ENCODE measurements around the gene DPP10.

DPP10 gene

DNA sequence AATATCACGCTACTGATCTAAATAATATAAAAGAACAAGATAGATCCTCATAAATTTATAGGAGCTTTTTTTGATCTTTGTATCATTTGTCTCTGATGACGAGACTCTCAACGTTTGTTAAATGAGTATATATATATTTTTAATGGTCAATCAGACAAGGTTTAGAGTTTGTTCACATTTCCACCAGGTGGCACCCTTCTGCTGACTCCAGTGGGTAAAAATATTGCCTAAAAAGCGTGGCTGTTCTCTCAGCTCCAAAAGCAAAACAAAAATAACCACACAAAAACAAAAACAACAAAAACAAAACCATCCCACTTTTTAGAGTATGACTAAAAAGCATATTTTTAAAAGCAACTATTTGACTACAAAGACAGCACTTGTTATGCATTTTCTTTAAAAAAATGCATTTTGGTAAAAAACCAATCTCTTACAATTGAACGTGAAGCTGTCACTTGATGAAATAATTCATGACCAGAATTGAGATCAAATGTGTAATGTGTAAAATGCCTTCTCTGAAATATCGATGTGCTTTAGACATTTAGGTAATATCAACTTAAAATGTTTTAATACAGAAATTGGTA is 723.2 kb downstream of the DPP10 start:
- no peak for DNase-seq

DNA sequence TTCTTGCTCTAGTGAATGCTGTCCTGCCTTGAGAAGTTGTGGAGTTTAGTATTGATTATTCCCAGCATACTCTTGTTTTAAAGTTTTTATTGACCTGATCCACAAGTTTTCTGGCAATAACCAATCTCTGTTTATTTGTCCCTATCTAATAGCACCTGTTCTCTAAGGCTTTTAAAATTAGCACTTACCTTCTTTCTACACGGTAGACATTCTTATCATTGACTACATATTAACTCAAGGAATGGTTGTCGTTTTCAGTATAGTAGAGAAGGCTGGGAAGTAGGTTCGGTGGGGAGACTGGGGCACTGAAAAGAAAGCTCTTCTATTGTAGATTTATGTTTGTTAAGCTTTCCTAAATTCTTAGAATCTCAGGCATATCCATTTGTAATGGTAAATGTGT is 726.0 kb downstream of the DPP10 start:
- no peak for DNase-seq

DNA sequence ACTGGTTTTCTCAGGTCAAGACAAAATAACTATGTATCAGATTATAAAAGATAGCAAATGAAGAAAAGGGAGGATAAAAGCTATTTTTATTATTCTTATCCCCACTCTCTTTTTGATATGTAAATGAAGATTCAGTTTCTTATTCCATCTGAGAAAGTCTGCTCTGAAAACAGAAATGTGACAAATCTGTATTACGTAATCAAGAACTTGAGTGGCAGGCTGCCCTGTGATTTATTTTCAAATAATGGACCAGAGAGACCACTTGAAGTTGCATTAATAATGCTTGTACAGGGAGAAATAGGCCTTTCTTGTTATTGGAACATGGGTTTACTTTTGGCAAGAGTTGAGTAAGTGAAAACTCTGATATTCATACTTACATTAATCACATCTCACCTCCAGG is 727.4 kb downstream of the DPP10 start:
- DNase-seq, result no peak

DNA sequence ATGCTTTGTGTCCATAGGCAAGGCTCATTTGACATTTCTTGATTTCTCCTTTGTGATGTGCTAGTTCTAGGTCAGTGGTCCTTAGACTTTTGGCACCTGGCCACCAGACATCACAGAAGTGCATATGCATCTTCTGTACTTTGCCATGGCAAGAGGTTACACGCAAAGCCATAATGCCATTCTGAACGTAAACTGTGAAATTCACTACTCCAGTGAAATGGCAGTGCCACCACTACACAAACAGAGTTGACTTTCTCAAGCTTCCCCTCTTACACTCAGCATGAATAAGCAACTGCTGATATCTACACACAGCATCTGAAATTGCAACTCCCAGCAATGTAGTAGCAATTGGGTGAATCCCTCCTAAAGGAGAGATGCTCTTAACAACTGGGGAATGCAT is 729.3 kb downstream of the DPP10 start:
- DNase-seq, result no peak

DNA sequence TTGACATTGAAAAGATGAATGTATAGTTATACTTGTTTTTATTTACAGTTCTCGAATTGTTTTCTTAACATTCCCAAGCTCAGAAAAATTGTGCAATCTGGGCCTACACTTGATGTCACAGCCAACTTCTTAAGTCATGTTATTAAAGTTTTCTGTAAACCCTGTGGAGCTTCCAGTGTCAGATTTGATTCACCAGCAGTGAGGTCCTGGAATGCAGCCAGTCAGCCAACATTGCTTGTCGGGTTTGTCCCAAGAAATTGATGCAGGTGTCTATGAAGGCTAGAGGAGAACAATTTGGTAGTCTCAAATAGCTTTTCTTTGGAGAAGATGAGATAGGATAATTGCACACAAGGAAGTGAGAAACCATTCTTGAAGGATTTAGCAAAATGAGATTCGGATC is 732.2 kb downstream of the DPP10 start:
- DNase-seq, result no peak

DNA sequence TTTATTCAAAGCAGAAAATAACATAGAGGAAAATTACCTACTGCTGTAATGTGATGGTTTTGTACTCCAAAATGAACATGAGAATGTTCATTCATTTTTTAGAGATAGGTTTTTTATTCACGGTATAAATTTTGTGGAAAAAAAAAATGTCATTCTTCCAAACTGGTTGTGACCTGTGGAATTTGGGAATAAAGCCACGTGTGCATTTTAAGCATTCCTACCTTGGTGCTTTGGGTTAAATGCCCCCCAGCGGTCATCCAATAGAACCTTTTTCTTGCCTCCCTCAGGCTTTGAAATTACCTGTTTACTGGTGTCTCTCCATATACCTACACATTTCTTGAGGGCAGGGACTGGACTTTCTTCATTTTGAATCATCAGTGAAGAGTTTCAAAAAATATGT is 740.7 kb downstream of the DPP10 start:
- DNase-seq, result no peak

DNA sequence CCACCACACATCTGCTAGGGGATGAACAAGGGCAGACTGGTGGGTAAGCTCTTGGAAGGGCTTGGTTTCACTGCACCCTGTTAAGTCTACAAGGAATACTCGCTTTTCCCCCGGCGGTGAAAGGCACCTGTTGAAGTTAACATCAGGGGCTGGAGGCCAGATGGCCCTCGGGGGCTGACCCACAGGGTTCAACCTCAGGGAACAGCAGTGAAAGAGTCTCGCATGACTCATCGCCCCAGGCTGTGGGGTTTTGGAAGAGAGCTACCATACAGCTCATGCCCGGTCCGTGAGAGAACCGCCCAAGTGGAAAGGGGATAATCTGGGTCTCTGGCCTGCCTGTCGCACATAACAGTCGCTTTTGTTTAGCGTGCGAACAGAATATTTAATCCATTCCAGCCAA is 748.0 kb downstream of the DPP10 start:
- no peak for DNase-seq

DNA sequence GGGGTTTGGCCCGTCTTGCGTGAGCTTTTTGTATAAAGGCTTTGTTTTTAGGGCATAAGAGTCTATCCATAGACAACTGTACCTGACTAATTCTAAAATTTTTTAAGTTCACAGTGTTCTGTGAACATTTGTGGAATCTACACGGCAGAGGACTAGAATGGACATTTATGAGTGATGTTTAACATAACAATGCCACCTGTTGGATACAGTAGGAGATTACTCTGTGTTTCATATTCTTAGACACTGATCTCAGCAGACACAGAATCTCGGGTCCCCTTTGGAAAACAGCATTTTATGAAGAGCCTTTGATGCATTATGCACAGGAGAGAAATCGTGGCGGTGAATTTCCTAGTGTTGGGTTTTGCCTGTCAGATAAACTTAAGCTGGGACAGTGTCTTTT is 752.2 kb downstream of the DPP10 start:
- DNase-seq, result no peak

DNA sequence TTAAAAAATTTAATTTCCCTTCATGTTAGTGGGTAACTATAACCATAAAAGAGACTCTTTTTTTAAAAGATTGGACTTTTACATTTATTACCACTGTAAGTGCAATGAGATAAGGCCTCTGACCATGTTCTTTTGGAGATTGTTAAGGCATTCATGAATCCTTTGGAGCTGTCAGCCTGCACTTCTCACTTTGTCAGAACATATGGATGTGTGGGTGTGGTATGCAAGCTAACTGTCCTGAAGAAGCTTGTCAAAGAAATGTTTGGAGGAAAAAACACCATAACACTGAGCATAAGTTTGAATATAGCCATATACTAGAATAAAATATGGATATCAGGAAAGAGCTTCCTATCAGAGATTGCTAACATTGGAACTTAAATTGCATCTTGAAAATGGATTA is 754.1 kb downstream of the DPP10 start:
- no peak for DNase-seq

DNA sequence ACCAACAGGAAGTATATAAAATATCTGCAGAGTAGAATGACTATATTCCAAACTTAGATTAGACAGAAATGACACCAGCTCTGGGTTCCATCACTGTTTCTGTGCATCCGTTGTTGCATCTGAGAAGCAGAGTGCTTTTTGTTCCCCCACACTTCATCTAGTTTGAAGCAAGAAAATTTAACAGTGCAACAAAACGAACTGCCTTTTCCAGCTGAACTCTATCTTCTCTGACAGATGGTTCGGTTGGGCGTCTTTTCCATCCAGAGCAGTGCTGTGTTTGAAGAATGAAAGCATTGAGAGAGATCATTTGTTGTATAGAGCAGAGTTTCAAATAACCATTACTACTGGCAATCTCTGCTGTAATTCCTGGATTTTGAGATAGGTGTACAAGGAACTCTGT is 757.5 kb downstream of the DPP10 start:
- DNase-seq, result no peak

DNA sequence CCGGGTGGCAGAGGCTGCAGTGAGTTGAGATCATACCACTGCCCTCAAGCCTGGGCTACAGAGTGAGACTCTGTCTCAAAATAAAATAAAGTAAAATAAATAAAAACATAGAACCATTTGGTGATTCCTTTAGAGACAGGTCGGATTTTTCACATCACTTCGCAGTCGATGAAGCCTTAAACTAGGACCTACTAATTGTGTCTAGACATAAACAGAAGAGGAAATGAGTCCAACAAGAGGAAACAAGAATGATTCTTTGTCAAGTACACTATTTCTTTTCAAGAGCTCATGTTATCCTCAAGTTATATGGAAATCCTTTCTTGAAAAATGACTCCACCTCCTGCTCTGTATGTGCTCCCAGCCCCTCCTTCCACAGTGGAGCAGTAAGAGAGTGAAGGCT is 758.9 kb downstream of the DPP10 start:
- DNase-seq, result no peak

DNA sequence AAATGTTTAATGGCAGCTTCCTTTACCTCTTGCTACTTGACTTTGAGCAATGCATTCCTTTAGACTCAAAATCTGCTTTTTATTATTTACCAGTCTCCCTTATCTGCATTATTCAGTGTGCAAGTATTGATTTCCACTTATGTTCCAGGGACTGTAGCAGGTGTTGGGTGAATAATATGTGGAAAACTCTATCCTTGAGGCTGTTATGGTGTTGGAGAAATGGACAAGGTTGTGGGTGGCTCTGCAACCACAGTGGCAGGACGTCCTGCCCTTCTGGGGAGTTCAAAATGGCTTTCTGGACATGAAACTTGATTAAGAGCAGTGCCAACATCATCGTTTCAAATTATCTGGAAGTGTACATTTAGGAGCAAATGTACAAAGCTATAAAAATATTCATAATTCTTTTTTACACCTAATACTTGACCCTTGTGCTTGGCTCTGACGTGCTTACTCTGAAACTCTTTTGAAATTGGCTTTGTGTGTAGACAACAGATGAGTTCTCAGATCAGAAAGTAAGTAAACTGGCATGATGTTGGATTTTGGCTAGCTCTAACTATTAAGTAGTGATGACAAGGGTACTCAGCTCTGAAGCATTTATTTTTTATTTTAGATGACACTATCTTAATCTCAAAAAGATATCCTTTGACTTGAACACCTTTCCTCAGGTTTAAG is 766.2 kb downstream of the DPP10 start:
- no peak for DNase-seq

DNA sequence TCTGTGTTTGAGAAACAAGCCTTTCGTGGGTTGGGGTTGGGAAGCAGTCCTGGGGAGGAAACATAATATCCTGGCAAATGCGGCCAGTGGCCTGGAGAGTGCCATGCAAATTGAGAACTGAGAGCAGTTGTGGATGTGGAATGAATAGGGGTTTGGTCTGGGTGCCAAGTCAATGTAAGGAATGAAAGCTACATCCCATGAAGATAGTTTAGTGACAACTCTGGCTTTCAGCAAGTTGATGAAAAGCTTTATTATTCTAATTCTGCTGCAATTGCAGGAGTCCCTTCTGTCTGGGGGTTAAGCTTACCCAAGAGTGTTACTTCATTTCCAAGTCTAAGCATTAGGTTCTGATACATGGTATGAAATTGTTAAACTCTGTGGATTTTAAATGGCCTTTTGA is 771.6 kb downstream of the DPP10 start:
- DNase-seq, result no peak

DNA sequence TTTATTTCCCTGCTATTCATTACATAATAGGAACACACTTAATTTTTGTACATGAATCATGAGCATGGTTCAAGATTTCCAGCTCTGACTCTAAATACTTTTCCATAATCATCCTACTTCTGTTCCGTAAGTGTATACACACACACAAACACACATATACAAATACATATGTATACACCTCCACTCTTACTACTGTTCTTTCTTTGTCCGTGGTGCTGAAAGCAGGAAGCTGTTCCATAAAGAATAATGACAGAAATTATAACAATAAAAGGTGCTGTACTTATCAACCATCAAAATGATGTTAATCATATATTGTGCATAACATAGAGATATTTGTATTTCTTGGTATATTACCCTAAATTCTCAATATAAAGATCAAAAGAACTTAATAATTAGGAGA is 776.9 kb downstream of the DPP10 start:
- DNase-seq, result no peak

DNA sequence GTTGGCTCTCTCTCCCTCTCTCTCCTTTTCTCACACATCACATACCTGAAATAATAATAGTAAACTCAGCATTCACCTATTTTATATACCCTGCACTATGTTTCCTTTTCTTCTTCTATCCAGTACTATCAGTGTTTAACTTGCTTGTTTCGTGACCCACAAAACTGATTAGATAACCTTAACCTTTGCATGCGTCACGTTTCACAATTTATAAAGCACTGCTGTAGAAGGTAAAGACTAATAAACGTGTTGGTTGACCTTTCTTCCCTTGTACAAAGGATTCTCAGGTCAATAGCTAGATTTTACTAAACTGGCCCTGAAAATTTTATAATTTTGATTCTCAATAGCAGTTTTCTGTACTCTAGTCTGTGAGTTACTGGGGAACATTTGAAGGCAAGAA is 791.7 kb downstream of the DPP10 start:
- no peak for DNase-seq

DNA sequence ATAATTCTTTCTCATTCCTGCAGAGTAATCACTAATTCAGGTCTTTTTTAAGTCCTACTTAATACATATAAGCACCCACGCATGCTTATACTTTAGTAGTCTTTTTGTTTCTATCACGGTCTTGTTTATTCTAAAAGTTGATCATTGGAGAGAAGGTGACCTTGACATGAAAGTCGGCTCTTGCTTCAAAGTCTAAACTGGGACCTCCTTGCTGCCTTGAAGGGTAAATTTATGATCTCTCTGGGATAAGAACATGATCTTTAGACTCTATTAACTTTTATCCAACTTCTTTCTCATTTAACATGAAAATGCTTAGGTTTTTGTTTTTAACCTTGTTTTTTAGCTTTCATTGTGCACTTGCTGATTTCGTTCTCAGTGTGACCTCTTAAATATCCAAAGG is 792.3 kb downstream of the DPP10 start:
- no peak for DNase-seq

DNA sequence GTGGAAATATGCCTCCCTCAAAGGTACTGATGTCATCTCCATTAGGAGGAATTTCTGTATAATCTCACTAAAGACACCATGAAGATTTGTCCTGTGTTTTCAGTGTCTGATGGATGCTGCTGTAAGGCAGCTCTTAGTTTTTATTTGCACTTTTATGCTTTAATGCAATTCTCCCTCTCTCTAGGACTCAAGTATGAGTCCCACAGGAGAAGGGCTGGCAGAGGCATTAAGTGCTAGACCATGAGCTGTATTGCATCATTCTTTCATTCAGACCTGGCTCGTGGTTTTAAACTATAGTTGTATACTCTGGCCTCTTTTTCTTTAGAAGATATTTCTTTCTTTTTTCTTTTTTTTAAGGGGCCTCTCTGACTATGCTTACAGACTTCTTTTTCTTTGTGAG is 805.6 kb downstream of the DPP10 start:
- no peak for DNase-seq

DNA sequence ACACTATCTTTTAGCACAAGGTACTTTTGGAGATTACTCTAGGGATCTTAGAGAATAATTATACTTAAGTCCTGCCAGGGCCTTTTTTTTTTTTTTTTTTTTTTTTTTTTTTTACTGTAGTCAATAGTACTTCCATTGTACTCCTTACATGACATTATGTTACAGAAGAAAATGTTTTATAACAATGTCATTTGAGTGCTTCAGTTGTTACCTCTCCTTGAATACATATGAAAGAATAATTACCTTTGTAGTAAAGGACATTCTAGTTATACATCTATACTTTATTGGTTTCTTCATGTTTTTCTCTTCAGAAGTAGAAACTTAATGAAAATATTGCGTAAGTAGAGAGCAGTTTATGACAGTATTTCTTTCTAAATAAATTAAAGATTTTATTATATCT is 834.9 kb downstream of the DPP10 start:
- no peak for DNase-seq

DNA sequence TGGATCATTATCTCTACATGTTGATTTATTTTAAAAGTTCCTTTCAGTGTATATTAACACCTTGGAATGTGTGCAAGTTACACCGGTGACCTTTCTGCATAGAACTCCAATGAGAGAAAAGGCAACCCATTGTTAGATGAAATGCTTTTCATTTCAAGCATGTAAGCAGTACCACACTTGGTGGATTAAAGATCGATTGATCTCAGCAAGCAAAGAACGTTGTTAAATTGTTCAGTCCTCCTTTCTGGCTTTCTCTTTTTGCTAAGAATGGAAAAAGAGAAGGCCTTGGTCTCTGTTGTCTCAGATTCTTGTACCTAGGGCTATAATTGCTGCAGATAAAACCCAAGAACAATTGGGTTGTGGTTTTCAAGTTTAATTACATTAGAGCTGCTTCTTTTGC is 843.0 kb downstream of the DPP10 start:
- no peak for DNase-seq

DNA sequence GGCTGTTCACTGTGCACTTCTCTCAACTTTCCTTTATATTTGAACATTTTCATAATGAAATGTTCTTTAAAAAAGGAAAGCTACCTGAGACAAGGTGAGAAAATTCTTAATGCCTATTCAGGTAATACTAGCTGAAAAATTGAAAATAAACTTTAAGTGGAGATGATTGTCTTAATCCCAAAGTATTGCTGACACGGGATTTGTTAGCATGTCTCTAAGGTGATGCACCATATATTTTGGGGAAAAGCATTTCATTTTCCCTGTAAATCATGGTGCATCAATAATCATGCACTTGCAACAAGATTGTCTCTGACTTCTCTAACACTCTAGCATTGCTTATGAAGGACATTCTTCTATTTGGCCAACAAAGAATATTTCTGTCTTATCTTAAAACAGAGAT is 848.0 kb downstream of the DPP10 start:
- DNase-seq, result no peak

DNA sequence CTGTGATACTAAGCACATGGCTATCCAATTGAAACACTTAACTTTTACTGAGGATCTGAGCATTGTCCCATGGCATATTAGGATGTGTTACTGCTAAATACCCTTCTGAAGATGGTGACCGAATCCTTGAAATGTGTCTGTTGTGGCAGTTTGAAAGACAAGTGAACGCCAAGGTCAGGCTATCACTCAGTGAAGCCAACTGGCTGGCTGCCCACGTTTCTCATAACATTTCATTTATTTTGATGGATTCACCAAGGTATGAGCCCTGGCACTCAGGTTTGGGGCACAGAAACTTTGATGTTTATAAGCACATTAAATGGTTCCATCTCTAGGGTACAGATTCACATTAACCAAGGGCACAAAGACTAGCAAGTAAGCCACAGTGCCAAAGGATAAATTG is 850.3 kb downstream of the DPP10 start:
- no peak for DNase-seq

DNA sequence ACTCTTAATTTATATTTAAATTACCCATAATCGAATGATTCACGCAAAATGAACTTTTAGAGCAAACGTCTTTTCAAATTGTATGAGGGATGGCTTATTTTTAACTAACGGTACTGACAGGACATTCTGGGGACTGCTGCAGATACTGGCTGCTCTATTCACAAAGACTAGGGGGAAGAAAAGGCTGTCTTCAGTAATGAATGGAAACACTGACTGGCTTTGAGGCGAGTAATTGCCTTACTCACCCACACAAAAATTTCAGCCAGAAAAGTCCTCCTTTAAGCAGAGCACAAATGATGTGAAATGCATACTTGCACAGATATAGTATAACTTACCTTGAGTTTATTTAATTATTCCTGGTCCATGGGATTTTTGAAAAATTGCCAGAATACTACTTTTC is 852.6 kb downstream of the DPP10 start:
- no peak for DNase-seq

DNA sequence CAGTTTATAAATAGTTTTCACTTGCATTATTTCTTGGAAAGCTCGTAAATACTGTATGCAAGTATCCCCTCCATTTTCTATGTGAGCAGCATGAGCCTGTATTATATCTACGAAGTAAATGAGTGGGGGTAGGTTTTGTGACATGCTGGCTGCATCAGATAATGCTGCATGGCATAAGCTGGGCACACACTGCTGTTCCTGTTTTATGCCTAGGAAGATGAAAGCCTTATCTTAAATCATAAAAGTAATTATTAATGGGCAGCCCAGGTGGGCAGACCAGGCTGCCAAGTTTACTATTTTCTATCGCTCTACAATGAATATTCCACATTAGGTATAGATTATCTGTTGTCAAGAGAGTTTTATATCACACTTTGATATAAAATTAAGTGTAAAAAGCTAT is 854.6 kb downstream of the DPP10 start:
- no peak for DNase-seq

DNA sequence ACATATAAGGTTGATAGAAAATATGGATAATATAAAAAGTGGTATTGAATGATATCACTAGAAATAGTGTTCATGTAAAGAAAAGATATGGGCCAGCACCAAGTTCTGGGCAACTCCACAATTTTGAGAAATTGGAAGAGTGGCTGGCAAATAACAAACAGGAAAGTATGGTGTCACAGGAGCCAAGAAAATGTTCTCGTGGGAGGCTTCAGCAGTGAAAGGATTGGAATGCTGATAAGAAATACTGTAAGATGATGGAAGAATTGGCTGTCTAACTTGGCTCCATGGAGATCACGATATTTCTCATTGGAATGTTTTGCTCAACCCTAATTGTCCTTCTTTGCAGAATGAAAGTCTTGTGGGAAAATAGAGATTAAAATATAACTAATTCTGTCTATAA is 856.8 kb downstream of the DPP10 start:
- no peak for DNase-seq

DNA sequence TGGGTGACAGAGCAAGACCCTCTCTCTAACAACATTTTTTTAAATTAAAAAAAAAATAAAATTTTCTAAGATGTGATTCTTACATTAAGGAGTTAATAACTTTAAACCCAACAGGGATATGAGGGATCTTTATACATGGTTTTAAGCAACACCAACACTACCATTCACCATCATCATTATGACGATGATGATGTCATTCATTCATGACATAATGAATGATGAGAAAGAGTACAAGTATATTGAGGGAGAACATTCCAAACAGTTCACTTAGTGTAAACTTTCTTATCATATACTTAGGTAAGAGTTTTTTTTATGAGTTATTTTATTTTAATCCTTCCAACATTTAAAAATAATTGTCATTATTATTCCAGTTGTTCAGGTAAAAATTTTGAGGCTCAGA is 863.3 kb downstream of the DPP10 start:
- DNase-seq, result no peak

DNA sequence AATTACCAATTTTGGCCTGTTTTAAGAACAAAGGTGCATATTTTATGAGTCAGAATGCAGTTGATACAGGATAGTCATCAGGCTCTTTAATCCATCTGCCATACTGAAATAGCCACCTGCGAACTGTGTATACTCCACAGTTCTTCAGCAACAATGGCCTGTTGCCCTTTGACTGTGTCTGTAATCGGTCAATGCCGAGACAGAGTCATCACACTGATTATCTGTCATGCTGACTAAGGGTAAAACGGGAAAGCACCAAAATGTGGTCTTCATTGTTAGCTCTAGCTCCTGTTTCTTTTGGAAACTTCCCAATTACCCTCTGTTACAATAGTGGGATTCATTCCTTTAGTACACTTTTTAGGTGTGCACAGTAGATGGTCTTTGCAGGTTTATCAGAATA is 871.7 kb downstream of the DPP10 start:
- DNase-seq, result no peak

Data from NCI-H2171 (cell line).